ENCODE results near the gene PITRM1. TPM values are rescaled to one million over a fixed set of nuclear protein-coding genes. Genes with fewer than 3 reads are reported as not detected.

PITRM1 gene
- polyA plus RNA-seq, 1 donor (not counting 4 experiments of a cell fraction or from before 2014, with no cell fraction given) = 47.2 TPM

DNA sequence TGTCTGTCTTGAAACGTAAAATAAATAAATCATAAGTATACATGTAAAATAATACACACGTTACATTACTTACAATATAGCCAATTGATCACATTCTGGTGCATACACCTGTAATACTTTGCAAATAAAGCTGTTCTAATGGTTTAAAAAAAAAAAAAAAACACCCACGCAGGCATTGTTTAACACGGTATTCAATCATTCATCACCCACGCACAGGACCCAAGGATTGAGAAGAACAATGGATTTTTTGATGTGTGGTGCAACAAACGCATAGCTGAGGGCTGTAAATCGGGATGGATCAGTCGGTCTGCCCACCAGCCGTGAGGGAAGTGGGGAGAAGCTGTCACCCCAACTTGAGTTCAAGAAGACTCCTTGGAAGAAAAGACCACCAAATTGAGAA is 8.7 kb downstream of the PITRM1 start:
- no peak for DNase-seq (ENCODE audit: low read depth, low spot score)
- no peak overlapping the region for H3K4me2 ChIP-seq (ENCODE audit: control insufficient read depth, extremely low read depth, insufficient read depth, low read depth, low read length)
- H3K27ac ChIP-seq (ENCODE audit: control insufficient read depth, insufficient read depth, low read length) = no peak overlapping the region
- no peak overlapping the region for H3K9ac ChIP-seq (ENCODE audit: control insufficient read depth, extremely low read depth, insufficient read depth, low read length)
- TF ChIP-seq EZH2 (IDR thresholded peaks at IDR 0.05; ENCODE audit: low read length) = no peak
- TF ChIP-seq, protein P1, sequence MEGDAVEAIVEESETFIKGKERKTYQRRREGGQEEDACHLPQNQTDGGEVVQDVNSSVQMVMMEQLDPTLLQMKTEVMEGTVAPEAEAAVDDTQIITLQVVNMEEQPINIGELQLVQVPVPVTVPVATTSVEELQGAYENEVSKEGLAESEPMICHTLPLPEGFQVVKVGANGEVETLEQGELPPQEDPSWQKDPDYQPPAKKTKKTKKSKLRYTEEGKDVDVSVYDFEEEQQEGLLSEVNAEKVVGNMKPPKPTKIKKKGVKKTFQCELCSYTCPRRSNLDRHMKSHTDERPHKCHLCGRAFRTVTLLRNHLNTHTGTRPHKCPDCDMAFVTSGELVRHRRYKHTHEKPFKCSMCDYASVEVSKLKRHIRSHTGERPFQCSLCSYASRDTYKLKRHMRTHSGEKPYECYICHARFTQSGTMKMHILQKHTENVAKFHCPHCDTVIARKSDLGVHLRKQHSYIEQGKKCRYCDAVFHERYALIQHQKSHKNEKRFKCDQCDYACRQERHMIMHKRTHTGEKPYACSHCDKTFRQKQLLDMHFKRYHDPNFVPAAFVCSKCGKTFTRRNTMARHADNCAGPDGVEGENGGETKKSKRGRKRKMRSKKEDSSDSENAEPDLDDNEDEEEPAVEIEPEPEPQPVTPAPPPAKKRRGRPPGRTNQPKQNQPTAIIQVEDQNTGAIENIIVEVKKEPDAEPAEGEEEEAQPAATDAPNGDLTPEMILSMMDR (optimal IDR thresholded peaks at IDR 0.05 in 1 of 3, IDR thresholded peaks at IDR 0.05 in 1 of 3, conservative IDR thresholded peaks at IDR 0.05 in 1 of 3; ENCODE audit: extremely low read depth in 1 of 3, insufficient read depth in 2 of 3, low read length in 3 of 3) = no peak
- no peaks in the 10 kb centered on the region for H4K20me1 ChIP-seq (ENCODE audit: control insufficient read depth, extremely low read depth, insufficient read depth, low read length)
- FAIRE-seq = no peak
- no peaks in the 10 kb centered on the region for H3K9me3 ChIP-seq (ENCODE audit: control insufficient read depth, low read depth, low read length)
- no peak overlapping the region for H2AFZ ChIP-seq (ENCODE audit: control insufficient read depth, low read length)
- H3K36me3 ChIP-seq (ENCODE audit: control insufficient read depth in 2 of 2, extremely low read depth in 1 of 2, insufficient read depth in 2 of 2, low read length in 2 of 2) = peaks cover 44 to 57% of the 10 kb centered on the region in 2 experiments
- H3K9me1 ChIP-seq (ENCODE audit: control insufficient read depth, extremely low read depth, insufficient read depth, low read length) = no peaks in the 10 kb centered on the region
- no peaks in the 10 kb centered on the region for H3K4me1 ChIP-seq (ENCODE audit: control insufficient read depth, extremely low read depth, insufficient read depth, low read length)
- dilution Hi-C loops (cut with MboI; ENCODE audit: extremely low pct_ligation_motif_present, low sequenced_read_pairs) = no loop called here
- no peak overlapping the region for H3K4me3 ChIP-seq (ENCODE audit: control insufficient read depth in 2 of 3, extremely low read depth in 1 of 3, insufficient read depth in 2 of 3, low read depth in 1 of 3, low read length in 3 of 3)
- peaks cover 2% of the 10 kb centered on the region for H3K79me2 ChIP-seq (ENCODE audit: control insufficient read depth, insufficient read depth, low read length)
- no peaks in the 10 kb centered on the region for H3K27me3 ChIP-seq (ENCODE audit: control insufficient read depth, extremely low read depth, insufficient read depth, low read length)

DNA sequence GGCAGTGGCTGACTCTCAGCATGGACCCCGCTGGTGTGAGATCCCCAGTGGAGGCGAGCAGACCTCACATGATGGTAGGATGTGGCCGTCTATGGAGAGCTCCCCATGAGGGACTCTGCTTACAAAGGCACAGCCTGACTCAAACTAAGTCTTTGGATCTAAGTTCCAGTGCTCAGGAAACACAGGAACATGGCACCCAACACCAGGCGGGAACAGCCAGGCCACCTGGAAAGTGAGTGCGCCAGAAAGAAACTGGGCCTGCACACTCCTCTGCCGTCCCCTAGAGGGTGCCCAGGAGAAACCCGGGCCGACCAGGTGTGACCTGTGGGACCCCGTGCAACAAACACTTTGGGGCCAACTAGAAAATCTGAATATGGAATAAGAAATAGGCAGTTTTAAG is 10.0 kb downstream of the PITRM1 start:
- H3K4me1 ChIP-seq (ENCODE audit: control insufficient read depth, extremely low read depth, insufficient read depth, low read length) = no peaks in the 10 kb centered on the region
- DNase-seq (ENCODE audit: low read depth, low spot score) (no peak), FAIRE-seq (no peak)
- H3K27me3 ChIP-seq (ENCODE audit: control insufficient read depth, extremely low read depth, insufficient read depth, low read length) = no peaks in the 10 kb centered on the region
- dilution Hi-C loops (cut with MboI; ENCODE audit: extremely low pct_ligation_motif_present, low sequenced_read_pairs) = no loop called here
- H3K27ac ChIP-seq (ENCODE audit: control insufficient read depth, insufficient read depth, low read length) = no peak overlapping the region
- no peaks in the 10 kb centered on the region for H3K9me3 ChIP-seq (ENCODE audit: control insufficient read depth, low read depth, low read length)
- no peaks in the 10 kb centered on the region for H4K20me1 ChIP-seq (ENCODE audit: control insufficient read depth, extremely low read depth, insufficient read depth, low read length)
- H3K9me1 ChIP-seq (ENCODE audit: control insufficient read depth, extremely low read depth, insufficient read depth, low read length) = no peaks in the 10 kb centered on the region
- no peak overlapping the region for H3K9ac ChIP-seq (ENCODE audit: control insufficient read depth, extremely low read depth, insufficient read depth, low read length)
- H2AFZ ChIP-seq (ENCODE audit: control insufficient read depth, low read length) = no peak overlapping the region
- H3K4me3 ChIP-seq (ENCODE audit: control insufficient read depth in 2 of 3, extremely low read depth in 1 of 3, insufficient read depth in 2 of 3, low read depth in 1 of 3, low read length in 3 of 3) = no peak overlapping the region
- peaks cover 44 to 65% of the 10 kb centered on the region in 2 experiments for H3K36me3 ChIP-seq (ENCODE audit: control insufficient read depth in 2 of 2, extremely low read depth in 1 of 2, insufficient read depth in 2 of 2, low read length in 2 of 2)
- H3K4me2 ChIP-seq (ENCODE audit: control insufficient read depth, extremely low read depth, insufficient read depth, low read depth, low read length) = no peak overlapping the region
- H3K79me2 ChIP-seq (ENCODE audit: control insufficient read depth, insufficient read depth, low read length) = no peaks in the 10 kb centered on the region
- no peak for TF ChIP-seq EZH2 (IDR thresholded peaks at IDR 0.05; ENCODE audit: low read length)
- TF ChIP-seq, protein P1 (optimal IDR thresholded peaks at IDR 0.05 in 1 of 3, IDR thresholded peaks at IDR 0.05 in 1 of 3, conservative IDR thresholded peaks at IDR 0.05 in 1 of 3; ENCODE audit: extremely low read depth in 1 of 3, insufficient read depth in 2 of 3, low read length in 3 of 3) = peak in 1 of 3 experiments; percentile 23

All from keratinocyte (primary cell).